Mucosa of rectum (tissue), 2 donors: Measurements from ENCODE around the gene NOSIP.

Experiments
- H3K27ac ChIP-seq, 2 donors: one replicate each; pipeline ENCODE4 v1.7.0; 2013; ENCODE audit warnings: inconsistent platforms in 2 of 2, low read depth in 2 of 2, low read length in 2 of 2
- H3K27me3 ChIP-seq, 2 donors: one replicate each; pipeline ENCODE4 v1.7.0; 2013; ENCODE audit warnings: low read length in 2 of 2; ENCODE audit not compliant: control insufficient read depth in 2 of 2, insufficient read depth in 2 of 2
- H3K36me3 ChIP-seq, 2 donors: one replicate each; pipeline ENCODE4 v1.7.0; 2013; ENCODE audit warnings: low read length in 2 of 2; ENCODE audit not compliant: control insufficient read depth in 2 of 2, insufficient read depth in 2 of 2
- H3K4me1 ChIP-seq, 2 donors: one replicate each; pipeline ENCODE4 v1.7.0; 2013; ENCODE audit warnings: low read length in 2 of 2, mild to moderate bottlenecking in 1 of 2; ENCODE audit not compliant: control insufficient read depth in 2 of 2, insufficient read depth in 2 of 2
- H3K4me3 ChIP-seq, 2 donors: one replicate each; pipeline ENCODE4 v1.7.0; 2013; ENCODE audit warnings: low read length in 2 of 2
- H3K9ac ChIP-seq, 2 donors: one replicate each; pipeline ENCODE4 v1.7.0; 2013; ENCODE audit warnings: low read length in 2 of 2, low read depth in 1 of 2, mild to moderate bottlenecking in 1 of 2
- H3K9me3 ChIP-seq, 2 donors: one replicate each; pipeline ENCODE4 v1.7.0; 2013; ENCODE audit warnings: low read length in 2 of 2; ENCODE audit not compliant: control insufficient read depth in 2 of 2
- donor health status: healthy.
- donor health status: Normal muscosa, but diverticular disease.

NOSIP gene

GRCh38 chr19:49553451-49554271 lies 26.7 kb downstream of the NOSIP start:
- Histone ChIP-seq H3K4me3 (peak overlapping the region; percentile 35 to 50), H3K9me3 (no peaks in the 10 kb centered on the region), H3K4me1 (peaks cover 27 to 43% of the 10 kb centered on the region in 2 donors), H3K36me3 (peaks cover 24 to 27% of the 10 kb centered on the region in 2 donors), H3K27ac (peak overlapping the region; percentile 92 to 95), H3K27me3 (no peaks in the 10 kb centered on the region), H3K9ac (peak overlapping the region in 1 of 2 donors; percentile 73)

- H3K27me3 ChIP-seq: no peaks in the 10 kb centered on the region
- H3K4me3 ChIP-seq: no peak overlapping the region
- H3K9ac ChIP-seq: peak overlapping the region in 1 of 2 donors; percentile 64
- H3K4me1 ChIP-seq: peaks cover 30 to 48% of the 10 kb centered on the region in 2 donors
- no peaks in the 10 kb centered on the region for H3K9me3 ChIP-seq
- peaks cover 14 to 21% of the 10 kb centered on the region in 2 donors for H3K36me3 ChIP-seq
- peak overlapping the region; percentile 92 to 95 for H3K27ac ChIP-seq
Observed at GRCh38 chr19:49552749-49553148, 27.6 kb downstream of the NOSIP start.

- Histone ChIP-seq H3K9me3 (no peaks in the 10 kb centered on the region), H3K9ac (peak overlapping the region in 1 of 2 donors; percentile 15), H3K4me3 (no peak overlapping the region), H3K27me3 (no peaks in the 10 kb centered on the region), H3K36me3 (peaks cover 7 to 13% of the 10 kb centered on the region in 2 donors), H3K27ac (peak overlapping the region; percentile 9 to 32), H3K4me1 (peaks cover 35 to 54% of the 10 kb centered on the region in 2 donors)
Observed at GRCh38 chr19:49551531-49551930, 28.8 kb downstream of the NOSIP start.

- H3K27me3 ChIP-seq: no peaks in the 10 kb centered on the region
- peak overlapping the region; percentile 76 to 90 for H3K27ac ChIP-seq
- peaks cover 27 to 41% of the 10 kb centered on the region in 2 donors for H3K4me1 ChIP-seq
- H3K9me3 ChIP-seq: no peaks in the 10 kb centered on the region
- no peak overlapping the region for H3K4me3 ChIP-seq
- peak overlapping the region; percentile 34 to 63 for H3K9ac ChIP-seq
- peaks cover under 1 to 3% of the 10 kb centered on the region in 2 donors for H3K36me3 ChIP-seq
Observed at GRCh38 chr19:49549045-49549444, 31.3 kb downstream of the NOSIP start.

- Histone ChIP-seq H3K4me3 (peak overlapping the region in 1 of 2 donors; percentile 55), H3K9me3 (no peaks in the 10 kb centered on the region), H3K27ac (peak overlapping the region; percentile 68 to 71), H3K27me3 (no peaks in the 10 kb centered on the region), H3K4me1 (peaks cover 15 to 25% of the 10 kb centered on the region in 2 donors), H3K9ac (peak overlapping the region in 1 of 2 donors; percentile 0), H3K36me3 (peaks cover 7 to 10% of the 10 kb centered on the region in 2 donors)
Observed at GRCh38 chr19:49546825-49547565, 33.4 kb downstream of the NOSIP start.

- Histone ChIP-seq H3K4me3 (no peak overlapping the region), H3K27ac (no peak overlapping the region), H3K36me3 (peaks cover 15 to 18% of the 10 kb centered on the region in 2 donors), H3K9ac (no peak overlapping the region), H3K4me1 (peaks cover 15 to 17% of the 10 kb centered on the region in 2 donors), H3K9me3 (no peaks in the 10 kb centered on the region), H3K27me3 (no peaks in the 10 kb centered on the region)
Observed at GRCh38 chr19:49544154-49544553, 36.2 kb downstream of the NOSIP start.

GRCh38 chr19:49543032-49543431 lies 37.3 kb downstream of the NOSIP start:
- H3K27ac ChIP-seq: no peak overlapping the region
- H3K36me3 ChIP-seq: peaks cover 24 to 25% of the 10 kb centered on the region in 2 donors
- no peak overlapping the region for H3K9ac ChIP-seq
- H3K4me3 ChIP-seq: no peak overlapping the region
- peaks cover 6 to 8% of the 10 kb centered on the region in 2 donors for H3K4me1 ChIP-seq
- H3K27me3 ChIP-seq: no peaks in the 10 kb centered on the region
- H3K9me3 ChIP-seq: no peaks in the 10 kb centered on the region

GRCh38 chr19:49542446-49542845 lies 37.9 kb downstream of the NOSIP start:
- Histone ChIP-seq H3K9me3 (no peaks in the 10 kb centered on the region), H3K9ac (no peak overlapping the region), H3K27ac (no peak overlapping the region), H3K27me3 (no peaks in the 10 kb centered on the region), H3K36me3 (peaks cover 24 to 25% of the 10 kb centered on the region in 2 donors), H3K4me1 (peaks cover 4 to 7% of the 10 kb centered on the region in 2 donors), H3K4me3 (no peak overlapping the region)

GRCh38 chr19:49541914-49542313 lies 38.4 kb downstream of the NOSIP start:
- H3K9ac ChIP-seq: no peak overlapping the region
- no peaks in the 10 kb centered on the region for H3K27me3 ChIP-seq
- peaks cover 29% of the 10 kb centered on the region in 2 donors for H3K36me3 ChIP-seq
- no peaks in the 10 kb centered on the region for H3K9me3 ChIP-seq
- H3K27ac ChIP-seq: no peak overlapping the region
- peaks cover 0 to 3% of the 10 kb centered on the region in 2 donors for H3K4me1 ChIP-seq
- no peak overlapping the region for H3K4me3 ChIP-seq
